T-helper 17 cell (primary cell): ENCODE data around the gene OR6N2. TPM values are rescaled to one million over a fixed set of nuclear protein-coding genes. Genes with fewer than 3 reads are reported as not detected.

Experiments used
- ATAC-seq: fragments of 150-1000 bp; cut with Tn5 transposase; 2 replicates; pipeline ENCODE4 v1.10.0; 2021; ENCODE audit warnings: mild to moderate bottlenecking, moderate library complexity
- DNase-seq, 3 donors: peaks; one replicate each; pipeline versions ENCODE4 v3.0.0 to v3.0.0-alpha.2; 2020 to 2021
- H3K9me3 ChIP-seq: one replicate; pipeline ENCODE4 v1.7.0; 2013; ENCODE audit warnings: low read length, mild to moderate bottlenecking; ENCODE audit not compliant: control insufficient read depth, poor library complexity, severe bottlenecking
- H3K27ac Mint-ChIP-seq: one replicate; pipeline ENCODE4 v1.8.0; 2022; ENCODE audit warnings: mild to moderate bottlenecking, moderate library complexity, mixed read lengths
- H3K27me3 Mint-ChIP-seq: one replicate; pipeline ENCODE4 v1.8.0; 2022; ENCODE audit warnings: mixed read lengths
- H3K36me3 Mint-ChIP-seq: one replicate; pipeline ENCODE4 v1.8.0; 2022; ENCODE audit warnings: low read depth, mixed read lengths
- H3K4me1 Mint-ChIP-seq: one replicate; pipeline ENCODE4 v1.8.0; 2022; ENCODE audit warnings: mild to moderate bottlenecking, mixed read lengths
- H3K4me3 Mint-ChIP-seq: one replicate; pipeline ENCODE4 v1.8.0; 2022; ENCODE audit warnings: mild to moderate bottlenecking, moderate library complexity, mixed read lengths
- total RNA-seq, 4 donors: library from RNA in 2 of 4; stranded (reverse) in 2 of 4; gene quantifications; one replicate each; pipeline ENCODE4 v1.2.3 and lab custom pipeline; 2022 to 2026

OR6N2 gene
- total RNA-seq, 2 donors from 2014 or later = not detected

- H3K36me3 Mint-ChIP-seq = no peaks in the 10 kb centered on the region
- H3K4me1 Mint-ChIP-seq = peaks cover 8% of the 10 kb centered on the region
- no peak overlapping the region for H3K4me3 Mint-ChIP-seq
- peaks cover 13% of the 10 kb centered on the region for H3K27me3 Mint-ChIP-seq
- no peaks in the 10 kb centered on the region for H3K9me3 ChIP-seq
- no peak overlapping the region for H3K27ac Mint-ChIP-seq
- DNase-seq = no peak
- no peak for ATAC-seq
These were observed 50.6 kb downstream of the OR6N2 start for GRCh38 chr1:158730453-158730852.

- ATAC-seq (no peak), DNase-seq (no peak)
- H3K4me3 Mint-ChIP-seq = no peak overlapping the region
- H3K36me3 Mint-ChIP-seq = no peaks in the 10 kb centered on the region
- peaks cover 8% of the 10 kb centered on the region for H3K4me1 Mint-ChIP-seq
- H3K27ac Mint-ChIP-seq = no peak overlapping the region
- no peaks in the 10 kb centered on the region for H3K9me3 ChIP-seq
- peaks cover 25% of the 10 kb centered on the region for H3K27me3 Mint-ChIP-seq
These were observed 52.3 kb downstream of the OR6N2 start for GRCh38 chr1:158728510-158729225.

GRCh38 chr1:158724442-158724841 lies 56.6 kb downstream of the OR6N2 start:
- H3K9me3 ChIP-seq = no peaks in the 10 kb centered on the region
- Mint-ChIP-seq H3K4me1 (peaks cover 2% of the 10 kb centered on the region), H3K36me3 (peaks cover 2% of the 10 kb centered on the region), H3K27me3 (peaks cover 46% of the 10 kb centered on the region), H3K4me3 (no peak overlapping the region), H3K27ac (no peak overlapping the region)
- ATAC-seq = no peak
- DNase-seq = no peak

Other genes starting within 250 kb of the OR6N2 start
- not detected for gene OR6Y1, start 226.8 kb downstream of the OR6N2 start, total RNA-seq
- not detected for gene OR6P1, start 210.6 kb downstream of the OR6N2 start, total RNA-seq
- not detected for gene OR10X1, start 201.3 kb downstream of the OR6N2 start, total RNA-seq
- gene OR10Z1, start 175.9 kb downstream of the OR6N2 start, total RNA-seq = not detected
- gene SPTA1, start 94.5 kb downstream of the OR6N2 start, total RNA-seq = not detected
- not detected for gene OR6K2, start 80.6 kb downstream of the OR6N2 start, total RNA-seq
- not detected for gene OR6K3, start 60.5 kb downstream of the OR6N2 start, total RNA-seq
- gene OR6K6, start 26.5 kb downstream of the OR6N2 start, total RNA-seq = not detected
- not detected for gene OR6N1, start 9.0 kb downstream of the OR6N2 start, total RNA-seq
- gene MNDA, start 50.1 kb upstream of the OR6N2 start, total RNA-seq = 1 to 10 TPM in 1 of 2 donors, under 1 TPM in 1; 0.99 to 5.2 TPM
- gene PYHIN1, start 150.3 kb upstream of the OR6N2 start, total RNA-seq = 10 to 100 TPM; 42.1 to 48.1 TPM
- 10 to 100 TPM; 68.0 to 82.8 TPM for gene IFI16, start 228.7 kb upstream of the OR6N2 start, total RNA-seq